Mucosa of rectum (tissue), 2 donors: Measurements from ENCODE around the gene UNC13A.
A peak's percentile ranks its signal among the peaks of the same experiment; 100 is the strongest.
"Not testable (repeated sequence)": the region's sequence is repeated elsewhere in the genome, so short reads cannot be mapped to it uniquely, and the experiment has no call there.

Experiments used
- H3K27ac ChIP-seq, 2 donors: one replicate each; pipeline ENCODE4 v1.7.0; 2013; ENCODE audit warnings: inconsistent platforms in 2 of 2, low read depth in 2 of 2, low read length in 2 of 2
- H3K27me3 ChIP-seq, 2 donors: one replicate each; pipeline ENCODE4 v1.7.0; 2013; ENCODE audit warnings: low read length in 2 of 2; ENCODE audit not compliant: control insufficient read depth in 2 of 2, insufficient read depth in 2 of 2
- H3K36me3 ChIP-seq, 2 donors: one replicate each; pipeline ENCODE4 v1.7.0; 2013; ENCODE audit warnings: low read length in 2 of 2; ENCODE audit not compliant: control insufficient read depth in 2 of 2, insufficient read depth in 2 of 2
- H3K4me1 ChIP-seq, 2 donors: one replicate each; pipeline ENCODE4 v1.7.0; 2013; ENCODE audit warnings: low read length in 2 of 2, mild to moderate bottlenecking in 1 of 2; ENCODE audit not compliant: control insufficient read depth in 2 of 2, insufficient read depth in 2 of 2
- H3K4me3 ChIP-seq, 2 donors: one replicate each; pipeline ENCODE4 v1.7.0; 2013; ENCODE audit warnings: low read length in 2 of 2
- H3K9ac ChIP-seq, 2 donors: one replicate each; pipeline ENCODE4 v1.7.0; 2013; ENCODE audit warnings: low read length in 2 of 2, low read depth in 1 of 2, mild to moderate bottlenecking in 1 of 2
- H3K9me3 ChIP-seq, 2 donors: one replicate each; pipeline ENCODE4 v1.7.0; 2013; ENCODE audit warnings: low read length in 2 of 2; ENCODE audit not compliant: control insufficient read depth in 2 of 2
- donor health status: healthy.
- donor health status: Normal muscosa, but diverticular disease.

The UNC13A gene

DNA sequence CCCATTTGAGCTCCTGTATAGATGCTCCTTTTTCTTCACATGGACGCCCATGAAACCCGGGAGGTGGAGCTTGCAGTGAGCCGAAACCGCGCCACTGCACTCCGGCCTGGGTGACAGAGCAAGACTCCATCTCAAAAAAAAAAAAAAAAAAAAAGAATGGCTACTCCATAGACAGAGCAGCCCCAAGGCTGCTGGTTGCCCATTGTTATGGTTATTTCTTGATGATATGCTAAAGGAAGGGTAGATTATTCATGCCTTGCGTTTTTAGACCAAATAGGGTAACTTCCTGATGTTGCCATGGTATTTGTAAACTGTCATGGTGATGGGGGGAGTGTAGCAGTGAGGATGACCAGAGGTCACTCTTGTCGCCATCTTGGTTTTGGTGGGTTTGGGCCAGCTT is 90.1 kb downstream of the UNC13A start:
- not testable (repeated sequence) for H3K27ac ChIP-seq, H3K4me3 ChIP-seq, H3K9ac ChIP-seq, H3K4me1 ChIP-seq, H3K9me3 ChIP-seq, H3K27me3 ChIP-seq, H3K36me3 ChIP-seq

DNA sequence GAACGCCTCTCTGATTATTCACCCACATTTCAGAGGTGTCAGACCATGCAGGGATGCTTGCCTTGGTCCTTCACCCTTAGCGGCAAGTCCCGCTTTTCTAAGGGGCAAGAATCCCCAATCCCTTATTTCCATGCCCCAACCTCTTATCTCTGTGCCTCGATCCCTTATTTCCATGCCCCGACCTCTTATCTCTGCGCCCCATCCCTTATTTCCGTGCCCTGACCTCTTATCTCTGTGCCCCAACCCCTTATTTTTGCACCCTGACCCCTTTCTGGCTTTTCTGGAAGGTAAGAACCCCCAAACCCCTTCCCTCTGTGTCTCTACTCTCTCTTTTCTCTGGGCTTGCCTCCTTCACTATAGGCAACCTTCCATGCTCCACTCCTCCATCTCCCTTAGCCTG is 93.9 kb downstream of the UNC13A start:
- H3K9me3 ChIP-seq, H3K4me3 ChIP-seq, H3K27ac ChIP-seq, H3K27me3 ChIP-seq, H3K9ac ChIP-seq, H3K36me3 ChIP-seq, H3K4me1 ChIP-seq: not testable (repeated sequence)

DNA sequence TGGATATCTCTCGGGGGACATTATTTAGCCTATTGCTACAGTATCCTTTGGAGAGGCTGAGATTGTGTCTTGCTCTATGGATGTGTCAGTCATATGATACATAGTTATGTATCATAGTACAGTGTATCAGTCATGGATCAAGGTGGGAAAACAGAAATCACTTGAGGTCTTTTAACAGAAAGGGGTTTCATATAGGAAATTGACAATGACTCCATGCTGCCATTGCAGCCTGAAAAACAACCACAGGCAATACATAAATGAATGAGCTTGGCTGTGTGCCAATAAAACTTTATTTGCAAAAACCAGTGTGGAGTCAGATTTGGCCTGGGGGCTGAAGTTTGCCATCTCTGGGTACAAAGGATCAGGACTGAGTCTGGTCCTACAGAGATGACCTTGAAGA is 97.3 kb downstream of the UNC13A start:
- H3K27me3 ChIP-seq, result no peaks in the 10 kb centered on the region
- H3K27ac ChIP-seq, result no peak overlapping the region
- no peaks in the 10 kb centered on the region for H3K36me3 ChIP-seq
- no peak overlapping the region for H3K9ac ChIP-seq
- no peaks in the 10 kb centered on the region for H3K9me3 ChIP-seq
- H3K4me3 ChIP-seq, result no peak overlapping the region
- no peaks in the 10 kb centered on the region for H3K4me1 ChIP-seq

DNA sequence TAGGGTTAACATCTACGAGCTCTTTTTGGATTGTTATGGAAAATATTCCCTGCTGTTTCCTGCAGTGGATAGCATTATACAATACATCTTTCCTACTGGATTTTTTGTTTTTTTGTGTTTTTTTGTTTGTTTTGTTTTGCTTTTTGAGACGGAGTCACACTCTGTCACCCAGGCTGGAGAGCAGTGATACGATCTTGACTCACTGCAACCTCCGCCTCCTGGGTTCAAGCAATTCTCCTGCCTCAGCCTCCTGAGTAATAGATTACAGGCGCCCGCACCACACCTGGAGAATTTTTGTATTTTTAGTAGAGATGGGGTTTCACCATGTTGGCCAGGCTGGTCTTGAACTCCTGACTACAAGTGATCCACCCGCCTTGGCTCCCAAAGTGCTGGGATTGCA is 102.8 kb downstream of the UNC13A start:
- H3K27ac ChIP-seq, H3K4me1 ChIP-seq, H3K9ac ChIP-seq, H3K9me3 ChIP-seq, H3K27me3 ChIP-seq, H3K4me3 ChIP-seq: not testable (repeated sequence)
- H3K36me3 ChIP-seq, result peaks cover 13 to 16% of the 10 kb centered on the region in 2 donors

DNA sequence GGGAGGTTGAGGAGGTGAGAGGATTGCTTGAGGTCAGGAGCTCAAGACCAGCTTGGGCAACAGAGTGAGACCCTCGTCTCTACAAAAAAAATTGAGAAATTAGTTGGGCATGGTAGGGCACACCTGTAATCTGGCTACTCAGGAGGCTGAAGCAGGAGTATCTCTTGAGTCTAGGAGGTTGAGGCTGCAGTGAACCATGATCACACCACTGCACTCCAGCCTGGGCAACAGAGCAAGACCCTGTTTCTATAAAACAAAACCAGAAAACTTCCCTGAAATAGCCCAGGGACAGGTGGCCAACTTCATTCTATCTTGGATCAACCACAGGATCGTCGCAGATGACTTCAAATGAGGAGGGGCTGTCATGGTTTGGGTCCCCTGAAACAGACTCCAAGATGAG is 104.0 kb downstream of the UNC13A start:
- peaks cover 15 to 19% of the 10 kb centered on the region in 2 donors for H3K36me3 ChIP-seq
- no peak overlapping the region for H3K9ac ChIP-seq
- peaks cover 5 to 7% of the 10 kb centered on the region in 2 donors for H3K4me1 ChIP-seq
- H3K27me3 ChIP-seq, result no peaks in the 10 kb centered on the region
- no peak overlapping the region for H3K27ac ChIP-seq
- H3K4me3 ChIP-seq, result no peak overlapping the region
- no peaks in the 10 kb centered on the region for H3K9me3 ChIP-seq

DNA sequence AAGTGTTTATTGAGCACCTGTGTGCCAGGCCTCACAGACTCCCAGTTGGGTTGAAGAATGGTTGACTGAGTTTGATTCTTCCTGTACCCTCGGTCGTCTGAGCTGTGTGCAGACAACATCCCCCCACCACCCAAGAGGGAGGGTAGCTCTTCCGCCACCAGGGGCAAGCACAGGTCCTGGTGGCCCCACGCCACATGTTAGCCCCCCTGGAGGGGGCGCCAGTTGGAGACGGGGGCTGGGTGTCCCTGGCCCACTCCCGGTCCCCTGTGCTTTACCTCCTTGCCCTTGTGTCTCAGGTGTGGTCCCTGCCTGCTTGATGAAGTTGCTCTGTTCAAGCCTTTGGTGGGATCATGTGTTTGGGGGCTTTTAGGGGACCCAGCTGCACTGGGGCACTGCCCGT is 105.5 kb downstream of the UNC13A start:
- Histone ChIP-seq H3K4me3 (no peak overlapping the region), H3K9ac (no peak overlapping the region), H3K36me3 (peaks cover 15 to 28% of the 10 kb centered on the region in 2 donors), H3K4me1 (peaks cover 5 to 7% of the 10 kb centered on the region in 2 donors), H3K27ac (no peak overlapping the region), H3K27me3 (no peaks in the 10 kb centered on the region), H3K9me3 (no peaks in the 10 kb centered on the region)

DNA sequence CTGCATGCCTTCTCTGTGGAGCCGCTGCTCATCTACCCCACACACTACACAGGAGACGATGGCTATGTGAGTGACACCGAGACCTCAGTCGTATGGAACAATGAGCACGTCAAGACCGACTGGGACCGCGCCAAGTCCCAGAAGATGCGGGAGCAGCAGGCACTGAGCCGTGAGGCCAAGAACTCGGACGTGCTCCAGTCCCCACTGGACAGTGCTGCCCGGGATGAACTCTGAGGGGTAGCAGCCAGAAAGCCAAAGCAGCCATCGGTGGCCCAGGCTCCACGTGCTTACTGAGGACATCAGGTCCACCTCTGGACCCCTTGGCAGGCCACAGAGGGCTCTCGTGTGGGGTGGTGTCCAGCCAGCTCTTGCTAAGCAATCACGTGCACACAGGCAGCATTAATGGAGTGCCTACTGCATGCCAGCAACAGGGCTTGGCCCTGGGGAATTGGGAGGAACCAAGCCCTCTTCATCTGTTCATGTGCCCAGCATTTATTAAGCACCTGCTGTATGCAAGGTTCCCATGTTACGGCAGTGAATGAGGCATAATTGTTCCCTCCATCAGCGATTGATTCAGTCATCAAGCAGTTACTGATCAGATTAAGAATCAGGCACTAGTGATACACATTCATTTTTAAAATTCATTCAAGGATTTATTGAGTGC is 106.8 kb downstream of the UNC13A start:
- Histone ChIP-seq H3K27me3 (no peaks in the 10 kb centered on the region), H3K9ac (no peak overlapping the region), H3K4me1 (peaks cover 5 to 7% of the 10 kb centered on the region in 2 donors), H3K4me3 (no peak overlapping the region), H3K9me3 (no peaks in the 10 kb centered on the region), H3K27ac (no peak overlapping the region), H3K36me3 (peaks cover 15 to 31% of the 10 kb centered on the region in 2 donors)

DNA sequence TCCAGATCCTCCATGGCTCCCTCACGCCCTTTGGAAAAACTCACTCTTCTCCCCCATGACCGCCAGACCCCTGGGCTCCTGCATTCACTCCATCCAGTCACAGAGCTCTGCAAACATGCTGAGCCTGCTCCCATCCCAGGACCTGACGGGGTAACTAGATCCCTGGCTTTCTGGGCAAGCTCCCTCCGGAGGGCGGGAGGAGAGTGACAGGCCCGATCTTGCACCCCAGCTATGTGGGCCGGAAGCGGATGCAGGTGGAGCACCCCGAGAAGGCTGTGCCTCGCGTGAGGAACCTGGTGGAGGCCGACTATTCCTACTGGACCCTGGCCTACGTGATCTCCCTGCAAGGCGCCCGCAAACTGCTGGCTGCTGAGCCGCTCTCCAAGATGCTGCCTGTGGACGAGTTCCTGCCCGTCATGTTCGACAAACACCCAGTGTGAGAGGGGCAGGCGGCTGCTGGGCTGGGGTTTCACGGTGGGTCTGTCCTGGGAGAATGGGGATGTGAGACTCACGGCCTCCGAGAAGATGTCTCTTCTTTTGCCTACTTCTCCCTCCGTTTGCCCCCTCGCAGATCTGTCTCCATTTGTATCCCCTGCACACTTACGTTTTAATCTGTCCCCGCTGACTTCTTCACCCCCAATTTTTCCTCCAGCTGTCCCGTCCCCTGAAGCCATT is 107.5 kb downstream of the UNC13A start:
- Histone ChIP-seq H3K4me3 (no peak overlapping the region), H3K27me3 (no peaks in the 10 kb centered on the region), H3K36me3 (peaks cover 15 to 36% of the 10 kb centered on the region in 2 donors), H3K4me1 (peaks cover 5 to 7% of the 10 kb centered on the region in 2 donors), H3K9me3 (no peaks in the 10 kb centered on the region), H3K9ac (no peak overlapping the region), H3K27ac (peak overlapping the region in 1 of 2 donors; percentile 78)

DNA sequence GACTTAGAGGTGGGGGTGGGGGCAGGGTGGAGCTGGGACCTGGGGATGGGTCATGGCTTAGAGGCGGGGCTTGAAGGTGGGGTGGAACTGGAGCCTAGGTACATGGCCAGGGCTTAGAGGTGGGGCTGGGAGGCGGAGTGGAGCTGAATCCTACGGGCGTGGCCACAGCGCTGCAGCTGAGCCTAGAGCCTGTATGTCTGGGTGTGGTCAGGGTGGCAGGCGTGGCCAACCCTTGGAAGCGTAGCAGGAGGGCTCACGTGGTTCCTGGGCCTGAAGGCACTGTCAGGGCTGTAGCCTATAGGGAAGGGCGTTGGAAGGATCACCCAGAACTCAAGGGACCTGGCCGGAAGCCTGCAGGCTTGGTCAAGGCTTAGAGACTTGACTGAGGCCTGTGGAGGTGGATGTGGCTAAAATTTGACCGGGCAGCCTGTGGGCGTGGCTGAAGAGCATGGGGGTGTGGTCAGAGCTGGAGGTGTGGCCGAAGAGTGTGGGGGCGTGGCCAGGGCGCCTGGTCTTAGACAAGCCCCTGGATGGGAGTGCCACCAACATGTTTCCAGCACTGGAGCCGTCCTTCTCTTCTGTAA is 108.4 kb downstream of the UNC13A start:
- H3K36me3 ChIP-seq, result peaks cover 15 to 38% of the 10 kb centered on the region in 2 donors
- H3K4me3 ChIP-seq, result peak overlapping the region in 1 of 2 donors; percentile 41
- H3K9ac ChIP-seq, result no peak overlapping the region
- H3K4me1 ChIP-seq, result peaks cover 5 to 7% of the 10 kb centered on the region in 2 donors
- H3K27me3 ChIP-seq, result no peaks in the 10 kb centered on the region
- H3K27ac ChIP-seq, result peak overlapping the region; percentile 73 to 78
- H3K9me3 ChIP-seq, result no peaks in the 10 kb centered on the region

DNA sequence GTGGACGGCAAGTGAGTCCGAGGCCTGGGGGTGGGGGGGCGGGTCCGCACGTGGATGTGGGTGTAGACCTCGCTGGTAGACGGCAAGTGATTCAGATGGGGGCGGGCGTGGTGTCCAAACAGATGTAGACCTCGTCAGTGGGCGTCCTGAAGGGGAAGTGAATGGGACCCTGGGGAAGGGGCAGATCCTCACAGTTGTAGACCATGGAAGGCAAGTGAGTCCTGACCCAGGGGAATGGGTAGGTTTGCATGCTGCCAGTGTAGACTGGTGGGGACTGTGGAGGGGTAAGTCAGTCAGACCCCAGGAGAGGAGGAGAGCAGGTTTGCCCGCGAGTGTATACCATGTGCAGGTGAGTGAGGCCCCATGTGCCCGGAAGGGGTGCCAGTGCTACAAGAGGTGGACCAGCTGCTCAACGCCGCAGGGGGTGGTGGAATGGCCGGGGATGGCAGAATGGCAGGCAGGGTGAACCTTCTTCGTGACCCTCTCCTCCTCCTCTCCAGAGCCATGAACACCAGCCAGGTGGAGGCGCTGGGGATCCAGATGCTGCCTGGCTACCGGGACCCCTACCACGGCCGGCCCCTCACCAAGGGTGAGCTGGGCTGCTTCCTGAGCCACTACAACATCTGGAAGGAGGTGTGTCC is 110.6 kb downstream of the UNC13A start:
- Histone ChIP-seq H3K27me3 (no peaks in the 10 kb centered on the region), H3K36me3 (peaks cover 18 to 43% of the 10 kb centered on the region in 2 donors), H3K9me3 (no peaks in the 10 kb centered on the region), H3K9ac (no peak overlapping the region), H3K4me1 (peaks cover 5 to 7% of the 10 kb centered on the region in 2 donors), H3K27ac (no peak overlapping the region), H3K4me3 (no peak overlapping the region)
